EL (cell line): ENCODE data around the gene CRIP3.
A peak's percentile ranks its signal among the peaks of the same experiment; 100 is the strongest.
"Not testable (repeated sequence)": the region's sequence is repeated elsewhere in the genome, so short reads cannot be mapped to it uniquely, and the experiment has no call there.

ENCODE experiments used
- DNase-seq: peaks from one replicate; pipeline ENCODE4 v3.0.0-alpha.2; 2016

CRIP3 gene

GRCh38 chr6:43308101-43308989, at the start of gene CRIP3:
Gene CRIP3, minus strand, starts transcription at chr6:43308826. Its CDS starts 34 bp downstream, at chr6:43308792.
- peak; percentile 29 for DNase-seq

DNA sequence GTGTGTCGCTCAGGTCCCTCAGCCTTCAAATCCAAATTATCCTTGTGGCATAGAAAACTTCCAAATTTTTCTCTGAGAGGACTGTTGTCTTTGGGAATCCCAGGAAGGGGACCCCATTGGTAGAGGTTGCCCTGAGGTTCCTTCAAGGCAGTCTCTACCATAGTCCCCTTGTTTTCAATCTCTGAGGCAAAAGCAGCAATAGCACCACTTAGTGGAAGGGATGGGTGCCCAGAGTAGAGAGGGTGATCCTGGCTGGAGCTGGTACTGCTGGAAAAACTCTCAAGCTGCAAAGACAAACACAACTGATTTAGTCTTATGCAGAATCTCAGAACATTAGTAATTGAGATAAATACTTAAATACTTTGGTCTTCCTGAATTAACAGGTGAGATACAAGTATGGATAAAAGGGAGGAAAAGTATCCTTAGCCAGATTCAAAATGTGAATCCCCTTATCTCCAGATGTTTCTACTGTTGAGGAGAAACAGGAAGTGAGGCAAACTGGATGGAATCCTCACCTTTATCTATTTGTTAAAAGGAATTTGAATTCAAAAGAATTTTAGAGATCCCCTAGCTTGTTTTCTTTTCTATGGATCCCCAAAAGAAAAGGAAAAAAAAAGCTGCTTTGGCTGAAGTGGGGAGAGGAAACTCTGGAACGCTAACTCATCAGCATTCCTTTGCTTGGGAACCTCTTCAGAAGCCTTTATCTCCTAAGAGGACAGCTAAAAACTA, 47.4 kb upstream of the CRIP3 start:
- DNase-seq, result peak; percentile 28

GRCh38 chr6:43351951-43352350, 43.3 kb upstream of the CRIP3 start:
- DNase-seq, result not testable (repeated sequence)

GRCh38 chr6:43347444-43347843, 38.8 kb upstream of the CRIP3 start:
- no peak for DNase-seq

DNA sequence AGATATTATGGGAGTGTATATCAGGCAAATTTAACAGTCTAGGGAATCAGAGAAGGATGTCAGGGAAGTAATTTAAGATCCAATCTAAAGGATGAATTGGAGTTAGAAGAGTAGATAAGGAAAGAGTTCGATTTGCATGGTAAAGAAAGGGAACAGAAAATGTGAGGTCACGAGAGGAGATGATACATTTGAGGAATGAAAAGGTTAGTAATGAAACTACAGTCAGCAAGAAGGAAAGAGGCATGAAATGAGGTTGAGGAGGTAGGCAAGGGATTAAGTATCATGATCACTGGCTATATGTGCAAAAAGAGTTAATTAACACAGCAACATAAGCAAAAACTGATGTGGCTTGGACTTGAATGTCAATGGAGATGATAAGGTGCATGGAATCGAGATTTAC, 38.4 kb upstream of the CRIP3 start:
- no peak for DNase-seq

GRCh38 chr6:43346243-43346642, 37.6 kb upstream of the CRIP3 start:
- not testable (repeated sequence) for DNase-seq

DNA sequence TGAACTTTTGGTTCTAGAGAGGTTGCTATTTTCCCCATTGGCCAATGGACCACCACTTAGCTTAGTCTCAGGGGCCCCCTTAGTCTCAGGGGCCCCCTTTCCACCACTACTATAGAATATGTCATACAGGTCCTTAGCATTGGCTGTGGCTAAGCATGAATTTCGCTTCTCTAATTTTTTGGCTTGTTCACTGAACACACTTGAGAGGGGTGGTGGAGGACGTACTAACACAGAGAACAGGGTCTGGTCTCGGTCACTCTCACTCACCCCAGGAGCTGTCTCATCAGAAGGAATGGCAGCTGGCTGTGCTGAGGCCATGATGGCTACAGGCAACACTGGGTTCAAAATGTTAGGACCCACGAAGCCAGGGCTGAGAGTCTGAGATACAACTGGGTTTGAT, 30.5 kb upstream of the CRIP3 start:
- no peak for DNase-seq

GRCh38 chr6:43338243-43338642, 29.6 kb upstream of the CRIP3 start:
- no peak for DNase-seq

DNA sequence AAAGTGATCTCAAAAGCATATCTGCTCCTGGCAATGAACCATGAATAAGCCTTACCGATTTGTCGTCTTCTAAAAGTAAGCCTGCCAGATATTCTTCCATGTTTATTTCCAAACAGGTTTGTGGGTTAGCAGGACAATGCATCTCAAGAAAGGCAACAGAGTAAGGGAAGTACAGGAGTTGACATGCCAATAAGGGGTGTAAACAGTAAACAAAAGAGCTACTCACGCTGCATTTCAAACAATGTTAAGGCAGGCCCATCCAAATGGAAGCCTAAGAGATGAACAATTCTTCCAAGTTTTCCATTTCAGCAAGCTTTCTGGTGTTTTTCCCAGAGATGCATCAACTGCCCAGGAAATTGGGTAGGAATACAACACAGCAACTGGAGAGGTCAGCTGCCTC, 27.8 kb upstream of the CRIP3 start:
- no peak for DNase-seq

- DNase-seq, result no peak
These were observed 26.8 kb upstream of the CRIP3 start for GRCh38 chr6:43335469-43335868.

DNA sequence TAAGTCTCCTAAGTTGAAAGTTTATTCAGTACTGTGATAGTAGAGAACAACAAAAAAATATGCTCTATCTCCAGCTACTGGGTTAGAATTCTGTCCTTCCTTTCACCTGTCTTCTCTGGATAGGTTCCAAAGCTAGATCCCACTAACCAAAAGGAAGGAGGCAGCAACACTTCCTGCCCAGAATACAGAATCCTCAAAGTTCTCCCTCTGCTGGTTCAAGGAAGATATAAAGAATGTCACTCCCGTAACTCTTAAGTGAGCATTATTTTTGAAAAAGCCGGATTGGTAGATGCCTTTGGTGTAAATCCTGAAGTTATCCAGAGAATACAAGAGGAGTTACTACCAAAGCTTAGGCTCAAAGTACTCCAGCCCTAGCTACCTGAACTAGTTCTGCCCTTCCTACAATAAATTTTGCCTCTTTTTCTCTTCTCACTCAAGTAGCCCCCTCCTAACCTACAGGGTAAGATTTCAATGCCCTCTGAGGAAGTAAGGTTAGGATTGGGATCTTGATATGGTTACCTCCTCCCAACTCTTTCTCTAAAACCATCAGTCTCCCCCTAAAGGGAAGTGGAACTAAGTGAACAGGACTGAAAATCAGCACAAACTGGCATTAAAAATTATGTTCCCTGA, 26.0 kb upstream of the CRIP3 start:
- peak; percentile 68 for DNase-seq

- no peak for DNase-seq
These were observed 23.3 kb upstream of the CRIP3 start for GRCh38 chr6:43331891-43332290.

DNA sequence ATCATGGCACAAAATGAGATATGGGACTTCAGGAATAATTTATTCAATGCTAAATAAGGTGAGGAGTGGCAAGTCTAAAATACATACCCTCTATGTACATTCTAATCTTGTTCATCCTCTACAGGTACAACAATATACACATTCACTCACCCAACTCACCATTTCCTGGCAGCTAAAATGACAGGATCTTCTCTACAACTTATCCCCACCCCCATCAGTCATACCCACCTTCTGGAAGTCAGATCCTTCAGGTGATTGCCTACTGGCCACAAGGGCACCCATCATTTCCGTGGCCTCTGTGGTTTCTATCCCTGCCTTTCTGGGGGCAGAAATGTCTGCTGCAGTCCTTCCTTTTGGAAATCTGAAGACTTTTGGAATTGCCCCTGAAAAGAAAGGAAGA, 22.8 kb upstream of the CRIP3 start:
- DNase-seq, result no peak

- no peak for DNase-seq
These were observed 19.9 kb upstream of the CRIP3 start for GRCh38 chr6:43328528-43328927.

DNA sequence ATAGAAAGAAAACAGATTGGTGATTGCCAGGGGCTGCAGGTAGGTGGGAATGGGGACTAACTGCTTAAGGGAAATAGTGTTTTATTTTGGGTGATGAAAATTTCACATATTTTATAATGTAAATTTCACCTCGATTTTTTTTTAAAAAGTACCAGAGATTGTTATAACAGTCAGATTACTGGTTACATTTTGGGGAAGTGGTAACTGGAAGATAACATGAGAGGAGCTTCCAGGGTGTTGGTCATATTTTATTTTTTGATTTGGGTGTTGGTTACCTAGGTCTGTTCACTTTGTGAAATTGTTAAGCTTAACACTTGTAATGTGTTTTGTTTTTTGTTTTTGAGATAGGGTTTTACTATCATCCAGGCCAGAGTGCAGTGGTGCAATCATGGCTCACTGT, 17.2 kb upstream of the CRIP3 start:
- no peak for DNase-seq

DNA sequence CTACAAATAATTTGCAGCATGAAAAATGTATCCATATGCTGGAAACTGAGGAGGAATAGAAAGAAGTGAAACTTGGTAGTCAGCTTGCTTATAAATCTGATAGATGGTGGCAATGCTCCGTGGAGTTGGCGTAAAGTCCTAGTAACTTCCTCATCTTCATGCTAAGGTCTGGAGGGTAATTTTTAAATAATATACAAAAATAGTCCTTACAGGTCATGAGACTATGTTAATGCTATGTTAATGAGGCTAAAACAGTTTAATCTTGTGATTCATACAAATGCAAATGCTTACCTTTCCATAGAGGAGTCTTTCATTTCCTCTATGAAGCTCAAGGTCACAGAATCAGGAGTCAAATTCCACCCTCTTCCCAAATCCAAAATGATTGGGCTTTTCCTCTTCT, 9.4 kb upstream of the CRIP3 start:
- no peak for DNase-seq

- DNase-seq, result no peak
These were observed 5.2 kb upstream of the CRIP3 start for GRCh38 chr6:43313813-43314212.

DNA sequence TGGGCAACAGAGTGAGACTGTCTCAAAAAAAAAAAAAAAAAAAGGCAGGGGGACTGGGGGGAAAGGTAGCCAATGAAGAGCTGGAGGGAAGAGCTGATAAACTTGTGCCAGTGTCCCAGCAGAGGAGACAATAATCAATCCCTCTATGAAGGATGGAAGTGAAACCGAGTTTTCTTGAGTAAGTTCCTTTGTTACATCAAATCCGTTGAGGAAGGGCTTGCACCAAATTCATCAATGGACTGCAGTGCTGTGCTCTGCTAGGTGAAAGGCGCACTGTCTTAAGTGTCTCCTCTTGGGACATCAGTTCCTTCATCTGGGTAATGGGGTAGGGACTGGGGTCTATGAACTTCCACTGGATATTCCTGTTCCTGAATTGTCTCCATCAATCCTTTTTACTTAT, 3.0 kb upstream of the CRIP3 start:
- DNase-seq, result no peak

DNA sequence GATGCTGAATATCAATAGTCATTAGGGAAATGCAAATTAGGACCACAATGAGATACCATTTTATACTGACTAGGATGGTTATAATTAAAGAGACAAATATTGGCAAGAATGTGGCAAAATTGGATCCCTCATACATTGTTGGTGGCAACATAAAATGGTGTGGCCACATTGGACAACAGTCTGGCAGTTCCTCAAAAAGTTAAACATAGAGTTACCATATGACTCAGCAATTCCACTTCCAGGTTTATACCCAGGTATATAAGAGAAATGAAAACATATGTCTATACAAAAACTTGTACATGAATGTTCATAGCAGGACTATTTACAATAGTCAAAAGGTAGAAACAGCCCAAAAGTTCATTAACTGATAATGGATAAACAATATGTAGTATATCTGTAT, 2.0 kb upstream of the CRIP3 start:
- DNase-seq, result no peak

GRCh38 chr6:43310134-43310533, 1.5 kb upstream of the CRIP3 start:
- DNase-seq, result no peak

DNA sequence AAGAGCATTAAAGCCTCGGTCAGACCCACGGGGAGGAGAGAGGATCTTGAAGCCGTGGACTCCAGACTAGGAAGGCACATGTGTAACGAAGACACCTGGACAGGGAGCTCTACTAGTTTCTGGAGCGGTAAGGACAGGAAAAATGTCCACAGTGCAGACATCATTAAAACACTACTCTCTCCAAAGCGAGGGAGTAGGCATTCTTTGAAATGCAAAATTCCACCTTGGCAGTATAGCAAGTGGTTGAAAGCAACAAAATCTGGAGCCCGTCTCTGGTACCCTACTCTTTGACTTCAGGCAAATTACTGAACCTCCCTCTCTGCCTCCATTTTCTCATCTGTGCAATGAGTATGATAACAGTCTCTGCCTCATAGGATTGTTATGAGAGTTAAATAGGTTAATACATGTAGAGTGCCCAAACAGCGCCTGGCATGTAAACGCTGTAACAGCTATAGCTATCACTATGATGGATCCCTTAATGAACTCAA, 408 bp upstream of the CRIP3 start:
- DNase-seq, result no peak

- no peak for DNase-seq
These were observed 1.1 kb downstream of the CRIP3 start for GRCh38 chr6:43307451-43308100.

GRCh38 chr6:43306086-43306485, 2.5 kb downstream of the CRIP3 start:
- DNase-seq, result no peak
